GM19438 (cell line): ENCODE measurements around the gene SLC25A40.

Experiments
- ATAC-seq: cut with Tn5 transposase; IDR thresholded peaks from one replicate; pipeline ENCODE4 v1.9.1; 2021; ENCODE audit warnings: low read depth; ENCODE audit not compliant: unreplicated experiment

Gene SLC25A40

GRCh38 chr7:87797395-87797794 is 78.8 kb downstream of the SLC25A40 start:
- no peak for ATAC-seq

- no peak for ATAC-seq
Observed at GRCh38 chr7:87785368-87785995, 90.7 kb downstream of the SLC25A40 start.

GRCh38 chr7:87784424-87784823 is 91.7 kb downstream of the SLC25A40 start:
- ATAC-seq = no peak
